Measurements from ENCODE around the gene EFCC1. TPM values are rescaled to one million over a fixed set of nuclear protein-coding genes. Genes with fewer than 3 reads are reported as not detected.

EFCC1 gene
- total RNA-seq, 4 donors from 2014 or later = 0.22 to 2.1 (median 1.9) TPM

GRCh38 chr3:128996200-128996599, 4.9 kb upstream of the EFCC1 start:
- H3K9me3 ChIP-seq = no peaks in the 10 kb centered on the region
- H3K27ac ChIP-seq = no peak overlapping the region
- whole genome bisulfite sequencing, 2 donors = 83 to 86% methylated on average over 1 of the region's 1 CpG
- peaks cover 0 to 50% of the 10 kb centered on the region in 2 donors for H3K27me3 ChIP-seq
- no peak for DNase-seq (ENCODE audit: low spot score in 2 of 2)
- H3K4me1 ChIP-seq = peaks cover 0 to 32% (median 8%) of the 10 kb centered on the region in 4 donors
- TF ChIP-seq CTCF (IDR thresholded peaks at IDR 0.05) (no peak), EP300 (IDR thresholded peaks at IDR 0.05) (no peak), POLR2A (IDR thresholded peaks at IDR 0.05) (no peak)
- no peaks in the 10 kb centered on the region for H3K36me3 ChIP-seq
- H3K4me3 ChIP-seq = no peak overlapping the region

GRCh38 chr3:128996726-128997125, 4.4 kb upstream of the EFCC1 start:
- peaks cover 0 to 55% of the 10 kb centered on the region in 2 donors for H3K27me3 ChIP-seq
- H3K36me3 ChIP-seq = no peaks in the 10 kb centered on the region
- no peaks in the 10 kb centered on the region for H3K9me3 ChIP-seq
- no peak for DNase-seq (ENCODE audit: low spot score in 2 of 2)
- no peak overlapping the region for H3K27ac ChIP-seq
- H3K4me1 ChIP-seq = peaks cover 0 to 37% (median 11%) of the 10 kb centered on the region in 4 donors
- no peak for TF ChIP-seq EP300 (IDR thresholded peaks at IDR 0.05)
- TF ChIP-seq CTCF (IDR thresholded peaks at IDR 0.05) = no peak
- TF ChIP-seq POLR2A (IDR thresholded peaks at IDR 0.05) = no peak
- no peak overlapping the region for H3K4me3 ChIP-seq
- WGBS, 2 donors = 88 to 90% methylated on average over 5 of the region's 5 CpGs

GRCh38 chr3:128997486-128998133, 3.5 kb upstream of the EFCC1 start:
- 36 to 38% methylated on average over 4 of the region's 4 CpGs for WGBS, 2 donors
- DNase-seq (ENCODE audit: low spot score in 2 of 2) = no peak
- Histone ChIP-seq H3K27me3 (peaks cover 0 to 62% of the 10 kb centered on the region in 2 donors), H3K9me3 (no peaks in the 10 kb centered on the region), H3K36me3 (no peaks in the 10 kb centered on the region), H3K27ac (no peak overlapping the region), H3K4me1 (peaks cover 0 to 46% (median 13%) of the 10 kb centered on the region in 4 donors), H3K4me3 (no peak overlapping the region)
- no peak for TF ChIP-seq POLR2A (IDR thresholded peaks at IDR 0.05)
- TF ChIP-seq CTCF (IDR thresholded peaks at IDR 0.05) = no peak
- no peak for TF ChIP-seq EP300 (IDR thresholded peaks at IDR 0.05)

- Histone ChIP-seq H3K9me3 (no peaks in the 10 kb centered on the region), H3K4me3 (no peak overlapping the region), H3K4me1 (peaks cover 0 to 49% (median 13%) of the 10 kb centered on the region in 4 donors), H3K36me3 (no peaks in the 10 kb centered on the region), H3K27me3 (peaks cover 0 to 62% of the 10 kb centered on the region in 2 donors), H3K27ac (no peak overlapping the region)
- no peak for DNase-seq (ENCODE audit: low spot score in 2 of 2)
- 52 to 62% methylated on average over 3 of the region's 3 CpGs for WGBS, 2 donors
- TF ChIP-seq POLR2A (IDR thresholded peaks at IDR 0.05) (no peak), CTCF (IDR thresholded peaks at IDR 0.05) (no peak), EP300 (IDR thresholded peaks at IDR 0.05) (no peak)
Measured at GRCh38 chr3:128998561-128998960, 2.5 kb upstream of the EFCC1 start.

- no peak for TF ChIP-seq POLR2A (IDR thresholded peaks at IDR 0.05)
- TF ChIP-seq EP300 (IDR thresholded peaks at IDR 0.05) = no peak
- TF ChIP-seq CTCF (IDR thresholded peaks at IDR 0.05) = no peak
- no peaks in the 10 kb centered on the region for H3K9me3 ChIP-seq
- H3K27me3 ChIP-seq = peaks cover 0 to 60% of the 10 kb centered on the region in 2 donors
- no peak for DNase-seq (ENCODE audit: low spot score in 2 of 2)
- H3K27ac ChIP-seq = no peak overlapping the region
- H3K4me3 ChIP-seq = no peak overlapping the region
- WGBS, 2 donors = 39 to 49% methylated on average over 5 of the region's 5 CpGs
- H3K36me3 ChIP-seq = no peaks in the 10 kb centered on the region
- H3K4me1 ChIP-seq = peaks cover 0 to 49% (median 10%) of the 10 kb centered on the region in 4 donors
Measured at GRCh38 chr3:128999102-128999501, 2.0 kb upstream of the EFCC1 start.

Data from tibial nerve (tissue), 4 donors.